ENCODE measurements around the gene DNAJC15. TPM values are rescaled to one million over a fixed set of nuclear protein-coding genes. Genes with fewer than 3 reads are reported as not detected.
A peak's percentile ranks its signal among the peaks of the same experiment; 100 is the strongest.

DNAJC15 gene
- total RNA-seq, 1 experiment from 2014 or later = 79.8 TPM

DNA sequence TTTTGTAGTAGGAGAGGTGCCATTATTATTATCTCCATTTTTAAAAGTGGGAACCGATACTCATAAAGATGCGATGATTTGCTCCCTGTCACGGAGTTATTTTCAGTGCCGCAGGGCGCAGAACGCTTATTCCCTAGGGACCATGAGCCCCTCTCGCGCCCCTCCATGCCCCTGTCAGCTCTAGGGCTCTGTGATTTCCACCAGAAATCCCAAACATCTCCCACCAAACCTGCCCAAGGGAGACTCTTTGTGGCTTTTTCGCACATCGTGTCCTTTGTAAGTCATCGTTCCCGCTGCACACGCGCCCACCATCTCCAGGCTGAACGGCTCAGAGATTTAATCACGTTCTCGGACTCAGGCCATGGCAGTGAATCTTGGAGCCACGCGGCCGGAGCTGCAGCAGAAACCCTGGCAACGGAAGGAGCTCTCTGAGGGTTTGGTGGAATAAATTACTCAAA is 105.1 kb downstream of the DNAJC15 start:
- Histone ChIP-seq H3K9me2 (replicated peaks; ENCODE audit: insufficient read depth, low read length) (no peaks in the 10 kb centered on the region), H3K79me2 (ENCODE audit: low read length) (no peaks in the 10 kb centered on the region), H3K9me3 (ENCODE audit: low read length) (no peaks in the 10 kb centered on the region), H3K4me3 (ENCODE audit: low read length) (peak overlapping the region; percentile 66), H3K9ac (ENCODE audit: low read length) (peak overlapping the region; percentile 80), H2AFZ (ENCODE audit: low read length) (no peak overlapping the region; the same call in 1 of the 2 replicates), H3K27me3 (ENCODE audit: low read length) (no peaks in the 10 kb centered on the region), H3K36me3 (ENCODE audit: insufficient read depth, low read length) (no peaks in the 10 kb centered on the region), H4K20me1 (ENCODE audit: insufficient read depth, low read depth, low read length) (no peaks in the 10 kb centered on the region), H3K27ac (ENCODE audit: low read length) (peak overlapping the region; percentile 99), H3K4me1 (ENCODE audit: low read length) (peaks cover 77% of the 10 kb centered on the region), H3K4me2 (ENCODE audit: low read depth, low read length, poor library complexity, severe bottlenecking) (peak overlapping the region; percentile 82)
- peak; percentile 94 for DNase-seq

DNA sequence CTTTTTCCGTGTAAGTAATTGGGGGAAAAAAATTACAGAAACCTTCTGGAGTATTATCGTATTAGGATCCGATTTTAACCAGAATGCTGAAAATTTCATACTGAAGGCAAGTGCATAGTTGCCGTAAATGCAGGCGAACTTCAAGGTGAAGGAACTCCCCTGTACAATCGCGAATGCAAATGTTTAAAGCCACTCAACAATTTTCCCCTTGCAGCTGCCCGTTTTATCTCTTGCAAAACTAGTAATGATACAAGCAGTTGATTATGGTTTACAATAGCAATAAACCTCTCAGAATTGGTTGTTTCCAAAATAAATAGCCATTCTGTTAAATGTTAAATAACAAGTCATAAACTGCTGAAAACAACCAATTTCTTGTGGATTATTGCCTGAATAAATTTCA is 105.7 kb downstream of the DNAJC15 start:
- no peaks in the 10 kb centered on the region for H3K9me3 ChIP-seq (ENCODE audit: low read length)

DNA sequence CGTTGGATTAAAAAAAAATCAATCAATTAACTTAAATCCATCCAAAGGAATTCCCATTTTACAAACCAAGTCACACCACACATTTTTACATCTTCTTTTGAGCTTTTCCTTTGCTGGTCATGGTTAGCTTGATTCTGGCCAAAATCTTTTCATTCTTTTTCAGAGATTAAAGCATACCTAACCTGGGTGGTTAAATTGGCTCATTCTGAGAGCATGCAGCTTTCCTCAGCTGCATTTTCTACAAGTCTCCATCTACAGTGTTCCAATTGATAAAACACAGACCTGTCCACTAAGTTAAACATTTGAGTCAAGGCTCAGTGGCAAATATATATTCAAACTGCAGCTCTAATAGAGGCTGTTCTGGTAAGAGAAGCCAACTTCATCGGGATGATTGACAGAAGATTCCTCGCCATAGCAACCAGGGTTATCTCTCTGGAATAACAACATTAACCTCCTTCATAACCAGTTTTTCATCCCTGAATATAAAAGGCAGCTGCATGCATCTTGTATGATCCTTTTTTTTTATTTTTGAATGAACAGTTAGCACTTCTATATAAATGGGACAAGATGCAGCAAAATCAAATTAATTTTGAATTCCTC is 106.2 kb downstream of the DNAJC15 start:
- no peaks in the 10 kb centered on the region for H3K9me2 ChIP-seq (replicated peaks; ENCODE audit: insufficient read depth, low read length)
- peak overlapping the region; percentile 80 for H3K9ac ChIP-seq (ENCODE audit: low read length)
- H3K4me3 ChIP-seq (ENCODE audit: low read length) = peak overlapping the region; percentile 66
- H2AFZ ChIP-seq (ENCODE audit: low read length) = peak overlapping the region; percentile 0; the same call in 1 of the 2 replicates
- peak; percentile 72 for DNase-seq
- no peaks in the 10 kb centered on the region for H3K27me3 ChIP-seq (ENCODE audit: low read length)
- H3K4me1 ChIP-seq (ENCODE audit: low read length) = peaks cover 80% of the 10 kb centered on the region
- no peaks in the 10 kb centered on the region for H3K79me2 ChIP-seq (ENCODE audit: low read length)
- no peaks in the 10 kb centered on the region for H3K36me3 ChIP-seq (ENCODE audit: insufficient read depth, low read length)
- H3K4me2 ChIP-seq (ENCODE audit: low read depth, low read length, poor library complexity, severe bottlenecking) = peak overlapping the region; percentile 82
- peak overlapping the region; percentile 99 for H3K27ac ChIP-seq (ENCODE audit: low read length)
- no peaks in the 10 kb centered on the region for H3K9me3 ChIP-seq (ENCODE audit: low read length)
- H4K20me1 ChIP-seq (ENCODE audit: insufficient read depth, low read depth, low read length) = no peaks in the 10 kb centered on the region

More for the DNA sequence above, 105.7 kb downstream of the DNAJC15 start:
- H3K27me3 ChIP-seq (ENCODE audit: low read length) = no peaks in the 10 kb centered on the region
- H3K4me3 ChIP-seq (ENCODE audit: low read length) = peak overlapping the region; percentile 66
- peak overlapping the region; percentile 82 for H3K4me2 ChIP-seq (ENCODE audit: low read depth, low read length, poor library complexity, severe bottlenecking)
- no peaks in the 10 kb centered on the region for H3K36me3 ChIP-seq (ENCODE audit: insufficient read depth, low read length)
- DNase-seq = peak; percentile 91
- peak overlapping the region; percentile 99 for H3K27ac ChIP-seq (ENCODE audit: low read length)
- H2AFZ ChIP-seq (ENCODE audit: low read length) = no peak overlapping the region
- no peaks in the 10 kb centered on the region for H3K79me2 ChIP-seq (ENCODE audit: low read length)
- no peaks in the 10 kb centered on the region for H4K20me1 ChIP-seq (ENCODE audit: insufficient read depth, low read depth, low read length)
- peak overlapping the region; percentile 80 for H3K9ac ChIP-seq (ENCODE audit: low read length)
- no peaks in the 10 kb centered on the region for H3K9me2 ChIP-seq (replicated peaks; ENCODE audit: insufficient read depth, low read length)
- peaks cover 80% of the 10 kb centered on the region for H3K4me1 ChIP-seq (ENCODE audit: low read length)

DNA sequence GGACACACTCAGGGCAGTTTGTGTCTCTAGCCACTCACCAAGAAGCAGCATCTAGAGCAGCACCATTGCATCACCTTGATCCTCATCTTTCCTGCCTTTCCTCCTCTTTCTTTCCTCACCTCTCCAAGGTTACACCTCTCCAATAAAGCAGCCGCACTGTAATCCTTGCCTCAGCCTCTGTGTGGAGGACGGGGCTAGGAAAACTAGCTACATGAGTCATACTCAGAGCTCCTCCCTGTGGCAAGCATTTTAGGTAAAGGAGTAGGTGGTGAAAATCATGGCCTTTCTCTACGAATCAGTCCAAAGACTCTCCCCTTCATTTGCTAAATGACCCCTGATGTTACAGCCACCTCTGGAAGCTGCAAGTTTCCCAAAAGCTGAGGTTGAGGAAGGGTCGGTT is 108.9 kb downstream of the DNAJC15 start:
- H3K27ac ChIP-seq (ENCODE audit: low read length) = peak overlapping the region; percentile 99
- H3K4me2 ChIP-seq (ENCODE audit: low read depth, low read length, poor library complexity, severe bottlenecking) = peak overlapping the region; percentile 58
- no peaks in the 10 kb centered on the region for H3K9me3 ChIP-seq (ENCODE audit: low read length)
- peak; percentile 86 for DNase-seq
- no peaks in the 10 kb centered on the region for H3K27me3 ChIP-seq (ENCODE audit: low read length)
- H3K4me3 ChIP-seq (ENCODE audit: low read length) = peak overlapping the region; percentile 13; the same call in 1 of the 2 replicates
- H2AFZ ChIP-seq (ENCODE audit: low read length) = peak overlapping the region; percentile 17; the same call in 1 of the 2 replicates
- H3K36me3 ChIP-seq (ENCODE audit: insufficient read depth, low read length) = no peaks in the 10 kb centered on the region
- H3K79me2 ChIP-seq (ENCODE audit: low read length) = no peaks in the 10 kb centered on the region
- no peaks in the 10 kb centered on the region for H4K20me1 ChIP-seq (ENCODE audit: insufficient read depth, low read depth, low read length)
- no peaks in the 10 kb centered on the region for H3K9me2 ChIP-seq (replicated peaks; ENCODE audit: insufficient read depth, low read length)
- H3K4me1 ChIP-seq (ENCODE audit: low read length) = peaks cover 66% of the 10 kb centered on the region
- H3K9ac ChIP-seq (ENCODE audit: low read length) = peak overlapping the region; percentile 35

DNA sequence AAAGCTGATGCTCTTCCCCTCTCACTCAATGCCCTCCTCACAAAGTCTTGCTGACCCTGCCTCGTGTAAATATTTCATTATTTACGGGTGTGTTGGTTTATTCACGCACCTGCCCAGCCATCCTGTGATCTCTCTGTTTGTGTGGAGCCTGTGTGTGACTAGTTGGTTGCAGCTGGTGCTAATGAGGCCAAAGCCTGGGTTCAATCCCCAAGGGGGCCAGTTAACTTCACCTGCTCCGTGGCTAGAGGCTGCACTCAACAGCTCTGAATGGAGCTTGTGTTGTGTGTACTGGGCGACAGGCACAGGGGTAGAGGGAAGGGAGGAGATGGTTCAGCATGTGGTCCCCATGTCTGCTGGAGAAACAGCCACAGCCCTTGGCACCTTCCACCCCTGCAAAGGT is 109.5 kb downstream of the DNAJC15 start:
- Histone ChIP-seq H4K20me1 (ENCODE audit: insufficient read depth, low read depth, low read length) (no peaks in the 10 kb centered on the region), H3K4me2 (ENCODE audit: low read depth, low read length, poor library complexity, severe bottlenecking) (peak overlapping the region; percentile 58), H3K4me3 (ENCODE audit: low read length) (peak overlapping the region; percentile 13; the same call in 1 of the 2 replicates), H3K9ac (ENCODE audit: low read length) (peak overlapping the region; percentile 13), H2AFZ (ENCODE audit: low read length) (peak overlapping the region; percentile 17; the same call in 1 of the 2 replicates), H3K36me3 (ENCODE audit: insufficient read depth, low read length) (no peaks in the 10 kb centered on the region), H3K79me2 (ENCODE audit: low read length) (no peaks in the 10 kb centered on the region), H3K27me3 (ENCODE audit: low read length) (no peaks in the 10 kb centered on the region), H3K27ac (ENCODE audit: low read length) (peak overlapping the region; percentile 99), H3K9me2 (replicated peaks; ENCODE audit: insufficient read depth, low read length) (no peaks in the 10 kb centered on the region), H3K4me1 (ENCODE audit: low read length) (peaks cover 59% of the 10 kb centered on the region), H3K9me3 (ENCODE audit: low read length) (no peaks in the 10 kb centered on the region)
- peak; percentile 75 for DNase-seq

DNA sequence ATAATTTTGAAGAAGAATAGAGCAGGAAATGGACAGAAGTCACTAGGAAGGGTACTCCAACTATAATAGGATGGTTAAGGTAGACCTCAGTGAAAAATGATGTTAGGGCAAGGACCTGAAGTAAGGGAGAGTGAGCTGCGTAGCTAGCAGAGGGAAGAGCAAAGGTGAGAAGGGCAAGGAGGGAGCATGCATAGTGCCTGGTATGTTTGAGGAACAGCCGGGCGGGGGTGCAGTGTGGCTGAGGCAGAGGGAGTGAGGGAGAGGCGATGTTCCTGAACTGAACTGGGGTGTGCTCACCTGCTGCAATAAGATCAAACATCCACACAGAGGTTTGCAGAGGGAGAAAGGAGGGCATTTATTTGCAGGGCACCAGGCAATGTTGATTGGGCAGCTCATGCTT is 110.4 kb downstream of the DNAJC15 start:
- Histone ChIP-seq H3K4me1 (ENCODE audit: low read length) (peaks cover 51% of the 10 kb centered on the region), H3K9me3 (ENCODE audit: low read length) (no peaks in the 10 kb centered on the region), H3K27ac (ENCODE audit: low read length) (no peak overlapping the region), H3K9ac (ENCODE audit: low read length) (no peak overlapping the region), H3K27me3 (ENCODE audit: low read length) (no peaks in the 10 kb centered on the region), H3K36me3 (ENCODE audit: insufficient read depth, low read length) (no peaks in the 10 kb centered on the region), H3K9me2 (replicated peaks; ENCODE audit: insufficient read depth, low read length) (no peaks in the 10 kb centered on the region), H3K4me2 (ENCODE audit: low read depth, low read length, poor library complexity, severe bottlenecking) (peak overlapping the region; percentile 58), H2AFZ (ENCODE audit: low read length) (no peak overlapping the region; the same call in 1 of the 2 replicates), H3K4me3 (ENCODE audit: low read length) (no peak overlapping the region), H3K79me2 (ENCODE audit: low read length) (no peaks in the 10 kb centered on the region), H4K20me1 (ENCODE audit: insufficient read depth, low read depth, low read length) (no peaks in the 10 kb centered on the region)
- no peak for DNase-seq

DNA sequence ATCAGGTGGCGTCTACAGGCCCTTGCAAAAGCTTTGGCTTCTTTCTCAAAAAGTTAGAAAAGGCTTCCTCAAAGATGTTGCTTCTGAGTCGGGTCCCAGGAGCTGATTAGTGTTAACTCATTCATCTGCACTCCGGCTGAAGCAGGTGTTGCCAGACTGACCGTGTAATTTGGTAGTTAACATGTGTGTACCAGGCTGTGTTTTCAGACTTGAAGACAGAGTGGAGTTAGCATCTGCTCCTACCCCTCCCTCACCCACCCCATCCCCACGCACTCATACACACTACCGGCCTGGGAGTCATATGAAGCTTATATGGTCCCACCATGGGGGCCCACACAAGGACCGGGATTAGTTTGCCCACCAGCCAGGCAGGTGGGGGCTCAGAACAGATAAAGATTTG is 111.5 kb downstream of the DNAJC15 start:
- Histone ChIP-seq H3K27me3 (ENCODE audit: low read length) (no peaks in the 10 kb centered on the region), H3K4me1 (ENCODE audit: low read length) (peaks cover 40% of the 10 kb centered on the region), H2AFZ (ENCODE audit: low read length) (no peak overlapping the region), H3K9me2 (replicated peaks; ENCODE audit: insufficient read depth, low read length) (no peaks in the 10 kb centered on the region), H3K4me2 (ENCODE audit: low read depth, low read length, poor library complexity, severe bottlenecking) (no peak overlapping the region), H3K27ac (ENCODE audit: low read length) (no peak overlapping the region), H3K79me2 (ENCODE audit: low read length) (no peaks in the 10 kb centered on the region), H3K36me3 (ENCODE audit: insufficient read depth, low read length) (no peaks in the 10 kb centered on the region), H3K9me3 (ENCODE audit: low read length) (no peaks in the 10 kb centered on the region), H4K20me1 (ENCODE audit: insufficient read depth, low read depth, low read length) (no peaks in the 10 kb centered on the region), H3K9ac (ENCODE audit: low read length) (no peak overlapping the region), H3K4me3 (ENCODE audit: low read length) (no peak overlapping the region)
- DNase-seq = no peak

DNA sequence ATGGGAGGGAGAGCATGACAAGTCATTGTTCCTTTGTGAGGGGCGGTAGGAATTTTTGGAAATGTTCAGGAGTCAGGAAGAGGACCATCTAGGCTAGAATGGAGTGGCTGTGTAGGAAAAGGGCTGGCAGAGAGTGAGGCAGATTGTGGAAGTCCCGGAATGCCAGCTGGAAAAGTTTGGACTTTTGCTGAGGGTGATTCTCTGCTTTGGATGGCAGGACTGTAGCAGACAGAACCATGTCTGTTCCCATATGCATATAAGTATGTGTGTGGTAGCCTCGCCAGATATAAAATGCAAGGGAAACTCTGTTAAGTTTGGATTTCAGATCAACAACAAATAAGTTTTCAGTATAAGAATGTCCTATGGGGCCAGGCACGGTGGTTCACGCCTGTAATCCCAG is 112.1 kb downstream of the DNAJC15 start:
- H3K79me2 ChIP-seq (ENCODE audit: low read length) = no peaks in the 10 kb centered on the region
- no peak for DNase-seq
- H3K9ac ChIP-seq (ENCODE audit: low read length) = no peak overlapping the region
- no peak overlapping the region for H3K4me2 ChIP-seq (ENCODE audit: low read depth, low read length, poor library complexity, severe bottlenecking)
- H3K27me3 ChIP-seq (ENCODE audit: low read length) = no peaks in the 10 kb centered on the region
- no peak overlapping the region for H2AFZ ChIP-seq (ENCODE audit: low read length)
- no peaks in the 10 kb centered on the region for H3K9me3 ChIP-seq (ENCODE audit: low read length)
- no peaks in the 10 kb centered on the region for H4K20me1 ChIP-seq (ENCODE audit: insufficient read depth, low read depth, low read length)
- H3K9me2 ChIP-seq (replicated peaks; ENCODE audit: insufficient read depth, low read length) = no peaks in the 10 kb centered on the region
- H3K4me1 ChIP-seq (ENCODE audit: low read length) = peaks cover 33% of the 10 kb centered on the region
- no peak overlapping the region for H3K4me3 ChIP-seq (ENCODE audit: low read length)
- no peak overlapping the region for H3K27ac ChIP-seq (ENCODE audit: low read length)
- no peaks in the 10 kb centered on the region for H3K36me3 ChIP-seq (ENCODE audit: insufficient read depth, low read length)

Data from Karpas-422 (cell line).